ENCODE results near the gene RPS26.

DNA sequence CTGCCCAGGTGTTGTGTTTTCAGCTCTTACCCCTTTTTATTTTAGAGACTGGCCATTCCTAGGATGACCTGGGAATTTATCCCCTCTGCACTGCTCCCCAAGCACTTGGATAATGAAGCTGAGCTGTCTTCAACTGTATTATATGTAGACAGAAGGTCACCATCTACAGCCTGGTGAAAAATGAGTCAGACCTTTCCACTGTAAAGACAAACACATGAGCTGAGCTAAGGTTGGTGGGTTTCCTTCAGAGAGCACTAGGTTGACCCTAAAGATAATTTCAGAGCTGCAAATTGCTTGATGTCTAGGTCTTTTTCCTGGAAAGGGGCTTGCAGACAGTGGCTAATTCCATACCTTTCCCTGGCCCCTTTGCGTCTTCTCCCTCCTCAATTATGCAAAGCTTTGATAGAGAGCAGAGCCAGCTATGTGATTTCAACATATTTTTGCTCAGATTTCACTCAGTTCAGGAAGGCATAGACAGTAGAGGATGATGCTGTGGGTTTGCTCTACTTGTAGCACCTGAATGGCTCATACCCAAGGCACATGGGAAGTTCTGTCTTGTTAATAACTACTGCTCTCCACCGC lies 30.1 kb upstream of the RPS26 start:
- TF ChIP-seq, protein P1, sequence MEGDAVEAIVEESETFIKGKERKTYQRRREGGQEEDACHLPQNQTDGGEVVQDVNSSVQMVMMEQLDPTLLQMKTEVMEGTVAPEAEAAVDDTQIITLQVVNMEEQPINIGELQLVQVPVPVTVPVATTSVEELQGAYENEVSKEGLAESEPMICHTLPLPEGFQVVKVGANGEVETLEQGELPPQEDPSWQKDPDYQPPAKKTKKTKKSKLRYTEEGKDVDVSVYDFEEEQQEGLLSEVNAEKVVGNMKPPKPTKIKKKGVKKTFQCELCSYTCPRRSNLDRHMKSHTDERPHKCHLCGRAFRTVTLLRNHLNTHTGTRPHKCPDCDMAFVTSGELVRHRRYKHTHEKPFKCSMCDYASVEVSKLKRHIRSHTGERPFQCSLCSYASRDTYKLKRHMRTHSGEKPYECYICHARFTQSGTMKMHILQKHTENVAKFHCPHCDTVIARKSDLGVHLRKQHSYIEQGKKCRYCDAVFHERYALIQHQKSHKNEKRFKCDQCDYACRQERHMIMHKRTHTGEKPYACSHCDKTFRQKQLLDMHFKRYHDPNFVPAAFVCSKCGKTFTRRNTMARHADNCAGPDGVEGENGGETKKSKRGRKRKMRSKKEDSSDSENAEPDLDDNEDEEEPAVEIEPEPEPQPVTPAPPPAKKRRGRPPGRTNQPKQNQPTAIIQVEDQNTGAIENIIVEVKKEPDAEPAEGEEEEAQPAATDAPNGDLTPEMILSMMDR (IDR thresholded peaks at IDR 0.05) = no peak
- TF ChIP-seq POLR2A (IDR thresholded peaks at IDR 0.05) = no peak

Measured in Peyer's patch (tissue), 4 donors.